NCI-H2107 (cell line): ENCODE data around the gene SPOCK1.
"Not testable (repeated sequence)": the region's sequence is repeated elsewhere in the genome, so short reads cannot be mapped to it uniquely, and the experiment has no call there.

Source experiments
- DNase-seq: peaks from one replicate; lab custom pipeline; 2025; lab: John Stamatoyannopoulos, UW

The SPOCK1 gene

GRCh38 chr5:137263371-137264005 is 235.6 kb downstream of the SPOCK1 start:
- no peak for DNase-seq

GRCh38 chr5:137262818-137263217 is 236.3 kb downstream of the SPOCK1 start:
- DNase-seq: no peak

GRCh38 chr5:137260820-137261695 is 238.1 kb downstream of the SPOCK1 start:
- DNase-seq: no peak

GRCh38 chr5:137259115-137259514 is 240.0 kb downstream of the SPOCK1 start:
- DNase-seq: not testable (repeated sequence)

- DNase-seq: no peak
Measured at GRCh38 chr5:137254119-137255090, 244.7 kb downstream of the SPOCK1 start.

GRCh38 chr5:137252512-137252911 is 246.6 kb downstream of the SPOCK1 start:
- DNase-seq: no peak

- no peak for DNase-seq
Measured at GRCh38 chr5:137250421-137250820, 248.7 kb downstream of the SPOCK1 start.

GRCh38 chr5:137248527-137248926 is 250.6 kb downstream of the SPOCK1 start:
- no peak for DNase-seq

- DNase-seq: no peak
Measured at GRCh38 chr5:137245438-137245837, 253.7 kb downstream of the SPOCK1 start.

GRCh38 chr5:137240285-137240684 is 258.8 kb downstream of the SPOCK1 start:
- no peak for DNase-seq

GRCh38 chr5:137236849-137237507 is 262.1 kb downstream of the SPOCK1 start:
- no peak for DNase-seq

GRCh38 chr5:137236252-137236651 is 262.9 kb downstream of the SPOCK1 start:
- no peak for DNase-seq

GRCh38 chr5:137234973-137235943 is 263.9 kb downstream of the SPOCK1 start:
- no peak for DNase-seq

- no peak for DNase-seq
Measured at GRCh38 chr5:137233726-137234125, 265.4 kb downstream of the SPOCK1 start.

GRCh38 chr5:137233304-137233703 is 265.8 kb downstream of the SPOCK1 start:
- DNase-seq: not testable (repeated sequence)

GRCh38 chr5:137231540-137231939 is 267.6 kb downstream of the SPOCK1 start:
- DNase-seq: no peak

GRCh38 chr5:137228816-137229215 is 270.3 kb downstream of the SPOCK1 start:
- DNase-seq: no peak

- DNase-seq: no peak
Measured at GRCh38 chr5:137226081-137226480, 273.0 kb downstream of the SPOCK1 start.

GRCh38 chr5:137223324-137224295 is 275.5 kb downstream of the SPOCK1 start:
- DNase-seq: no peak
